GM21381 (cell line): ENCODE measurements around the gene MTURN.
A peak's percentile ranks its signal among the peaks of the same experiment; 100 is the strongest.
"Not testable (repeated sequence)": the region's sequence is repeated elsewhere in the genome, so short reads cannot be mapped to it uniquely, and the experiment has no call there.

Source experiments
- ATAC-seq: cut with Tn5 transposase; IDR thresholded peaks from one replicate; pipeline ENCODE4 v1.9.1; 2021; ENCODE audit warnings: mild to moderate bottlenecking, moderate library complexity; ENCODE audit not compliant: unreplicated experiment

The MTURN gene

DNA sequence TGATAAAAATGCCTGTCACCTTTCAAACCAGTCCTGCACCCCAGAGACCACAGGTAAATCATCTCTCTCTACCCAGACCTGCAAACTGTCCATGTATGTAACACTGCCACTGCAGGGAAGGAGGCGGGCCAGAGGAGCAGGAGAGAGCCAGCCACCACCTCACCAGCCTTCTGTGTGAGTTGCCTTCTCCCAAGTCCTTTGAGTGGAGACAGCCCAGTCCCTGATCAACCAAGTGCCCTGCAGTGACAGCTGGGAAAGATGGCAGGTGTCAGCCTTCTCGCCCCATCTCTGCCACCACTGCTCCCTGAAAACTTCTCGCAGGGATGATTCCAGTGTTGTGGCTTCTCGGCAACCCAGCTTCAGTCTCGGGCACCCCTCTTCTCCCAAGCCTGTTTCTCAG, 42.4 kb downstream of the MTURN start:
- no peak for ATAC-seq

DNA sequence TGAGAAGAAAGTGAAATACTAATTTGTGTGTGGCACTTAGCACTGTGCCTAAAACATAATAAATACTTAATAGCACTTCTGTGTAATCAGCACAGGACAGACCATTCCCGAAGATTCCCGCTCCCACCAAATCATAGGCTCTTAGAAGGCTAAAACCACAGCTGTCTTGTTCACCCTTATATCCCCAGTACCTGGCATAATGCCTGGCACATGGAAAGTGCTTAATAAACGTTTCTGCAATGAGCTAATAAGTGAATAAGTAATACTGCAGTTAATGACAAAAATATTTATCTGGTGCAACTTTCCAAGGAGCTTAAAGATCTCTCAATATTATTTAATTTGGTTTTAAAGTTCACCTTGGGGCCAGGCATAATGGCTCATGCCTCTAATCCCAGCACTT, 43.2 kb downstream of the MTURN start:
- no peak for ATAC-seq

DNA sequence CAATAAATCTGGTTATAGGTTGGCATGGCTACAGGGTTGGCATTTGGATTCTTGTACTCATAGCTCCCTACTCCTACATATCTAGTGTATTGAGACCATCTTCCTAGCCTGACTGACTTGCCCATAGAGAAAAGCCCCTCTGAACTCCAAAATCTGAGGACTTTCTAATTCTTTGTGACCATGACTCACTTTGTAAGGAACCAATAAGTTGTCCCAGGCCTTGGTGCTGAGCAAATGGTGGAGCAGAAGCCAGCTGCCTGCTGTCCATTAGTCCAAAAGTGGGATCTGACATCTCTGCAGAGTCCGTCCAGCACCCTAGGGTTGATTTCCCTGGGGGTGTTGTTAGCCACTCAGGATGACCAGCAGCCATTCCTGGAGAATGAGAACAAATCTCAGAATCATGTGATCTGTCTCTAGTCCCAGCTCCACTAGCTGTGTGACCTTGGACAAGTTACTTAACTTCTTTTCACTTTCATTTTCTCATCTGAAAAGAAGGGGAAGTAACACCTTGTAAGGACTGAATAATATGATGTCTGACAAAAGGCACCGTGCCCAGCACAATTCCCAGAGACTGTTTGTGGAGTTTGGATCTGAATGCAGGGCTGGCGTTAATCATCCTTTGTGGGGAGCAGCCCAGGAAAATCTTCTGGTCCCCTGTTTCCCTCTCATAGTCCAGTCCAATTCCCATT, 44.1 kb downstream of the MTURN start:
- peak; percentile 83 for ATAC-seq

DNA sequence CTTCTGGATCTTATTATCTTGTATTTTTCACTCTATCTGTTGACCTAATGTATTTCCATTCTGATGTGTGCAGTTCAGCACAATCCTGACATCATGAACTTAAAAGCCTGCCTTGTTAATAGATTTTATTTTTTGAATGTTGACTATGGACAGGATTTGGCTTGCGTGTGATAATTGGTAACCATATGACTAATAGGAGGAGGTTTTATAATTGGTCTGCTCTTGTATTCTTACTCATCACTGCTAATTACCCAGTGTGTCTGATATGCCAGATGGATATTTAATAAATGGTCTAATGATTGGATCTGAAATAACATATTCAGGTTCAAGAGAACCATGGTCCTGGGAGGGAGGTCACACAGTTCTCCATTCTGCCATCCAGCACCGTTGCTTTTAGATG, 45.9 kb downstream of the MTURN start:
- no peak for ATAC-seq

DNA sequence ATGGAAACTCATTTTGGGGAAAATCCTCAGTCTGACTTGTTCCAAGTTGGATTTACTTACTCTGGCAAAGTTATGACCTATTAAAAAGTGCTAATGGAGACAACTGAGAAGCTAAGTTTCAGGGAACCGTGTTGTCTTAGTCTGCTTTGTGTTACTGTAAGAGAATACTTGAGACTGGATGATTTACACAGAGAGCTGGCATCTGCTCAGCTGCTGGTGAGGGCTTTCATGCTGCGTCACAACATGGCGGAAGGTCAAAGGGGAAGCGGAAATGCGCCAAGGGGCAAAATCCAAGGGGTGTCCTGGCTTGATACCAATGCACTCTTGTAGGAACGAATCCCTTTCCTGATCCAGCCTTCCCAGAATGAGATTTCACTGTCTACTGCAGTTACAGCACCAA, 46.4 kb downstream of the MTURN start:
- no peak for ATAC-seq

DNA sequence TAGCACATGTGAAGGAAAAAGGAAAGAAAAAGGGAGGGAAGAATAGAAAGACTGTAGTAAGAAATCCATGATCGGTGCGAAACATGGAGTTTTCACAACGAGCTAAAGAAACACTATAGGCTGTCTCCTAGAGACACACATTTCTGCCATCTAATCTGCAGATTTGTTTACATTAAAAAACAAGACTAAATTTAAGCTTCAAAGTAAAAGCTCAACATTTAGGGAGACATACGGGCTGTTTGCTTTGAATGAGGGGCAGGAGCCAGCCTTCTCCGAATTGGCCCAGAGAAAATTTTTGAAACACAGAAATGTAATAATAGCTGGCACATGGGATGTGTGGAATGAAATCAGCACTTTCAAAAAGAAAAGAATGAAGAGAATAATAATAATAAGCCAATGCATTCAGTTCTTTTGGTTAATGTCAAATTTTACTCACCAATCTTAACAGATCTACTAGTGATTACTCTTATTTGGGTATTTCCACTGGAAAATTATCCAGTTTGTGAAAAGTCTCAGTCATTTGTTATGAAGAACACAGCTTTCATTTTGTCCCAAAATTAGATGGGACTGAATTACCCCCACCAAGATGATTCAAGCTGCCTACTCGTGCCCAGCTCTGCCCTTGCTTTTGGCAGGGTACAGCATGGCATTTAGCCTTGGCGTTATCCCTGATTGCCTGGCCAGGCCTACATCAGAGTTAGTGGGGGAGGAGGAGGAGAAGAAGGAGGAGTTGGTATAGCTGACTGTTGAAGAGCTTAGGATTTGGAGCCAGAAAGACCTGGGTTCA, 47.1 kb downstream of the MTURN start:
- ATAC-seq, result no peak

DNA sequence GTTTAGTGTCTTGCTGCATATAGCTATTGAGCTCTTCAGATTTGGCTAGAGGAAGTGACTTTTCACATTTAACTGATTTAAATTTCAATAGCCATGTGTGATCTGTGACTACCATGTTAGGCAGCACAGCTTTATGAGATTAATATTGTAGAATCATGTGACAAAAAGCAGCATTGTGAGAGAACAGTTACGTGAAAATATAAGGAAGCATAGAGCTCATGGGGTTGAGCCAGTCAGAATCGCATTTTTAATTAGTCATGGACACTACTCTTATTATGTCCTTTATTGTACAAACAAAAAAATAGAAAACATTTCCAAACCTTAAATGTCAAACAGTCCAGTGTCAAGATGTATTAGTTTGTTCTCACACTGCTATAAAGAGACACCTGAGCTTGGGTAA, 48.0 kb downstream of the MTURN start:
- ATAC-seq, result no peak

DNA sequence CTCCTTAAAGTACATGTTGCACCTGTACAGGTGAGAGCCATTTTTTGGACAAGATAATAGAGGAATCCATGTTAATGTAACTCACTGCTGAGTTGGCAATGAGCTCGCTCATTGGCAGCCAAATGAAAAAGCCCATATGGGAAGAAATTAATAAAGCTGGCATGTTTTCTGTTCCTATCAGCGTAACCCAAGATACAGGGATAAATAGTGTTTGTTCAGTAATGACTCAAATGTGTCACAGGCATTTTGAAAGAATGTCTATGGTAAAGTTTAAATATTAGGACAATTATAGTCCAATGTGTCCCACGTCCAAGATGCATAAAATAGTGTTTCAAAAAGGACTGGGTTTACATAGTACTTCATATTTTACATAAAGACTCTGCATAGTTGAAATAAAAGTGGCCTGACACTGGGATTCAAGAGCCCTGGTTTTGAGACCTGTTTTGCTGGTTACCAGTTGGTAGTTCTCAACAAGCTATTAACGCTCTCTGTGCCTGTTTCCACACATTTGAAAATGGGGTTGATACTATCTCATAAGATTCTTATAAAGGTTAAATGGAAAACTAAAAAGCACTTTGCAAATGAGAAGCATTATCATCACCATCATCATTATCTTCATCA, 49.1 kb downstream of the MTURN start:
- ATAC-seq, result no peak

DNA sequence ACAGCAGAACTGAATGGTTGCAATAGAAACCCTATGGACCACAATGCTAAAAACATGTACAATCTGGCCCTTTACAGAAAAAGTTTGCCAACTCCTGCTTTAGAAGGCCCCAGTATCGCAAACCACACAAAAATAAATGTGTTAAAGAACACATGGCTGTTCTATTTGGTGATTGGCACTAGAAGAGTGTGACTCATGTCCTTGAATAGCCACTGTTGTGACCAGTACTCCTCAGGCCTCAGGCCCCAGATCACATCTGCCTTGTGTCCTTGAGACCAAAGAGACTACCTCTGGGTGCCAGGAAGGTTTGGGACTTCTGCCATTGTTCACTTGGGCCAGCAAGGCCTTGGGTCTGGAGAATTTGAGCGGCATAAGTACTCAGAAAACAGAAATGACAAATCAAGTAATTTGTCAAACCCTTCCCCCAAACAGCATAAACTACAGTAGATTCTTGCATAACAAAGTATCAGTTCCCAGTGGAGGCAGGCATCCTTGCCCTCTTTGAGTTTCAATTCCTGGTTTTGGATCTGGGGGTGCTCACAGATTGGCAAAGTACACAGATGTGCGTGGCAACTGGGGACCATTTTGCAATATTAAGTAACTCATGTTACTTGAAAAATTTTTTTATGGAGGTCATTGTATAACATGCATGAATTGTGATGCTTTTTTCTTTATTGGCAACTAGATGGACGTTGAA, 50.2 kb downstream of the MTURN start:
- no peak for ATAC-seq

DNA sequence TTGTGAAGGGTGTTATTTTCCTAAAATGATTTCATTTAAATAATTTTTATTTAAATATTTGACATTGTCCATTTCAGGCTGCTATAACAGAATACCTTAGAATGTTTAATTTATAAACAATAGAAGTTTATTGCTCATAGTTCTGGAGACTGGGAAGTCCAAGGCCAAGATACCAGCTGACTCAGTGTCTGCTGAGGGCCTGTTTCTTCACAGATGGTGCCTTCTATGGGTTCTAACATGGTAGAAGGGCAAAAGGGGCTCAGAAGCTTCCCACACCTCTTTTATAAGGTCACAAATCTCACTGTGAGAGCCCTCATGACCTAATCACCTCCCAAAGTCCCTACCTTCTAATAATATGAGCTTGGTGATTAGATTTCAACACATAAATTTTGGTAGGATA, 50.7 kb downstream of the MTURN start:
- ATAC-seq, result no peak

DNA sequence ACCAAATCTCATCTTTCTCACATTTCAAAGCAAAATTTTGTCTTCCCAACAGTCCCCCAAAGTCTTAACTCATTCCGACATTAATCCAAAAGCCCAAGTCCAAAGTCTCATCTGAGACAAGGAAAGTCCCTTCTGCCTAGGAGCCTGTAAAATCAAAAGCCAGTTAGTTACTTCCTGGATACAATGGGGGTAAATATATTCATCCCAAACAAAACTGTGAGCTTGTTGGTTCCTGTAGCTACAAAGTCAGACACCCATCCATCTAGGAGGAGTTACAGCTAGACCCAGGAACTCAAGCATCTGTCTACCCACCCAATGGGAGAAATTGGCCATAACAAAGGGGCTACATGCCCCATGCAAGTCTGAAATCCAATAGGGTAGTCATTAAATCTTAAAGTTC, 51.9 kb downstream of the MTURN start:
- ATAC-seq, result no peak

DNA sequence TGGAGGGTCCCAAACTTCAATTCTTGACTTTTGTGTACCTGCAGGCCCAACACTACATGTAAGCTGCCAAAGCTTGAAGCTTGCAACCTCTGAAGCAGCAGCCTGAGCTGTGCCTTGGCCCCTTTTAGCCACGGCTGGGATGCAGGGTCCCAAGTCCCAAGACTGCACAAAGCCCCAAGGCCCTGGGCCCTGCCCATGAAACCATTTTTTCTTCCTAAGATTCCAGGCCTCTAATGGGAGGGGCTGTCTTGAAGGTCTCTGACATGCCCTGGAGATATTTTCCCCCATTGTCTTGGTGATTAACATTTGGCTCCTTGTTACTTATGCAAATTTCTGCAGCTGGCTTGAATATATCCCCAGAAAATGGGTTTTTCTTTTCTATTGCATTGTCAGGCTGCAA, 52.7 kb downstream of the MTURN start:
- no peak for ATAC-seq

DNA sequence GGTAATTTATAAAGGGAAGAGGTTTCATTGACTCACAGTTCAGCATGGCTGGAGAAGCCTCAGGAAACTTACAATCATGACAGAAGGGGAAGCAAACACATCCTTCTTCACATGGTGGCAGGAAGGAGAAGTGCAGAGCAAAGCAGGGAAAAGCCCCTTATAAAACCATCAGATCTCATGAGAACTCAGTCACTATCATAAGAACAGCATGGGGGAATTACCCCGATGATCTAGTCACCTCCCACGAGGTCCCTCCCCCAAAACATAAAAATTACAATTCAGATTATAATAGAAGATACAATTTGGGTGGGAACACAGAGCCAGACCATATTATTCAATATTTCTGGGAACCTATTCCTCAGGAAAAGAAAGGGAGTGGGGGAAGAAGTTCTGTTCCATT, 53.6 kb downstream of the MTURN start:
- ATAC-seq, result not testable (repeated sequence)

DNA sequence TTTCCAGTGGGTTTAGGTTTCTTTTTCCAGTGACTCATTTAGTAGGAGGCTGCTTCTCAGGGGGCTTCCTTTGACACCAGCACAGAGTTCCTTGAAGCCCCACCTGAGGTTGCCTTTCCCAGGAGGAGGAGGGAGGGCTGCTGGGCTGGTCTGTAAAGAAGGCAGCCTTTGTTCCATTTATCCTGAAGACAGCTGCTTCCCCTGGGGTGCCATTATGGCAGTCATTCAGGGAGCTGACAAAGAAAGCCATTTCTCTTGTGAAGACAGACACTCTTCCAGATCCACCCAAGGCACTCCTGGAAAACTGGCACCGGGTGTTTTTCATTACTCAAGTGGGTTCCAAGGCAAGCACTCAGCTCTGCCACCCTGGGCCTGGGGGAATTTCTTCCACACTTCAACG, 54.0 kb downstream of the MTURN start:
- ATAC-seq, result no peak

DNA sequence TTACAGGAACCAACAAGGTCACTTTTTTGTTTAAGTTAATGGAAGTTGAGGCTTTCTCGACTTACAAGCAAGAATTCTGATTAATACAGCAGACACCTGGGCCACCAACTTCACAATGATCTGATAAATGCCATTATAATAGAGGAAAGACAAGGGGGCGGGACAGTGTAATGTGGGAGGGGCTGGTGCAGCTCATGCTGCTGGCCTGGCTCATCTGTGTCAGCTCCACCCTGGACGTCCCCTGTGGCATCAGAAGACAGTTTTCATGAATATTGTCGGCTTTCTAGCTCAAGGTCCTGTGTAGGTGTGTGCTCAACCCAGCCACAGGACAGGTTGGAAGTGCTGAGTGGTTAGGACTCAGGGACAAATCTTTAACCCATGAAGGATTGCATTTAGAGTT, 57.0 kb downstream of the MTURN start:
- no peak for ATAC-seq

DNA sequence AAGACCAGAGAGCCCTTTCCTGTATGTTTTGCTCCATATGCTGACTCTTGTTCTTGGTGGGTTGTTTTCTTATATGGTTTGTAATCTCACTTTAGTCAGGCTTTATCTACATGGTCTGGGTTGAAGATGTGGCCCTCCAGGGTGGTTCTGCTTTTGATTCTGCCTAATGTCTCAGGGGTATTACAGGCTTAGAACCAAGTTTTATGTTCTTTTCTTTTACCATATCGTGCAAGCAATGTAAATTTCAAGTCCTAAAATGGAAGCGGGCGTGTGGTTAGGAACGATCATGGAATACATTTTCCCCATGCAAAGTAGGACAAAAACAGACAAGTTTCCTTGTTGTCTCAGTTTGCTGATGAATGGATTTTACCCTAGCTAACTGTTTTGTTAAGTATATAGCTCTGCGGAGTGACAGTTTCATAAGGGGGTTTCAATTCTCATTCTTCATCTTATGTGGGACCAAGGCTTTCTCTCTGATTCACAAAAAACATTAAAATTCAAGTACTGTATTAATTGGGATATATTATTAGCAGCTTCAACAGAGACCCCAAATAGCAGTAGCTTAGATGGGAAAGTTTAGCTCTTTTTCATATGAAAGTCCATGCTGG, 58.7 kb downstream of the MTURN start:
- no peak for ATAC-seq

DNA sequence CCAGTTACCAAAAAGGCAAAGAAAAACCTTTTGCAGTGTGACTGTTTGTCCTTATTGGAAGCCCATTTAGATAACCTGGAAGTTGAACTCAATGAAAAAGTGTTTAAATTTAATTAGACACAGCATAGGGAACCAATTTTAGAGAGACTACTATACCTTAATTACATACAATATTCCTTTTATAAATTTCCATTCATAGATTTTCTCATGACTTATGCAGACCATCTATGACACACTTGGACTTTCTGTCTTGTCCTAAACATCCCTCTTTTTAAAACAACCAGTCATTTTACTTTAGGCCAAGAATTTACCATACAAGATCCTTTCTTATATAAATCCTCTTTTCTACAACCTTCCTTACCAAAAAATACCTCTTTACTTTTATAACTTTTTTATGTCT, 61.6 kb downstream of the MTURN start:
- no peak for ATAC-seq

DNA sequence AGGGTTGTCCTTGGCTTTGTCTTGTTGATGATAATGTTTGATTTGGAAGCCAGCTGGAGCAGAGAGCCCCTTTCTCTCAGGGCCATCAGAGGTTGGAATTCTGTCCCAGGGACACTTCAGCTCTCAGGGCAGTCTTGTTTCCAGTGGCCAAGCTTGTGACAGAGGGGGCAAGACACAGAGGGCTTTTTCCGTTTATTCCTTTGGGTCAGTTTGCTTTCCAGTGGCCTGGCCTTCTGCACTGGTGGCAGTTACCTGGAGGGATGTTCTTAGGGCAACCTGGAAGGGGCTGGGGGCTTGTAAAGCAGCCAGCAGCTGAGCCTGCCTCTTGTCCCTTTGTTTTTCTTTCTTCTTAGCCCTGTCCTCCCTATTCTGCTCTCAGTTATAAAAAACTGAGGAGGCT, 62.7 kb downstream of the MTURN start:
- no peak for ATAC-seq

DNA sequence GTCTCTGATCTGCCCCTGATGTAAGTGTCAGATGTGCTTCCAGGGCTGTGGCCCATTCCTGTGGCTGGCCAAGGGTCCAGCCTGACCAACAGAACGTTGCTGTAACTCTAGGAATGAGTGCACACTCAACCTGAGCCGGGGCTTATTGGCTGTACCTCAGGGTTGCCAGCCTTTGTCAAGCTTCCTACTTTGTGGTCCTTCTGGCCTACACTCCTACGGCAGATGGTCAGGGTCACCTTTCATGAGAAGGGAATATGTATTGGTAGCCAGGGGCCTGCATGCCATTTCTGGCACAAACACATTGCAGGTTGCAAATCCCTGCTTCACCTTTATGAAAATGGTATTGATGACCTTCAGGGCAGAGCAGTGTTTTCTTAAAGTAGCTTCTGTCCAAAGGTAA, 64.5 kb downstream of the MTURN start:
- no peak for ATAC-seq

DNA sequence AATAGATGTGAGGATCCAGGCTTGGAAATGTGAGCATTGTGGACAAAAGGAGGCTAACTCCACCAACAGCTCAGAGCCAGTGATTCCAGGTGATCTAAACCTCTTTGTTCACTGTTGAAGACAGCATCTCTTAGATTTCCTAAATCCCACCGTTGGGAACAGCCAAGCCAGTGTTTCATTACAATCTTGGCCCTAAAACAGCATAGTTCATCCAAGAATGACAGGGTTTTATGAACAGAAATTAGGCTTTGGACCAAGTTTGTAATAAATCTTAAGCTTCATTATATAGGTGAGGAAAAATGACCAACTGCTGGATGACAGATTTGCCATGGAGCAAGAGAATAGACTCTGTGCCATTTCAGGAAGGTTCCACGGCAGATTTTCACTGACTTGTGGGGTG, 65.8 kb downstream of the MTURN start:
- ATAC-seq, result no peak

DNA sequence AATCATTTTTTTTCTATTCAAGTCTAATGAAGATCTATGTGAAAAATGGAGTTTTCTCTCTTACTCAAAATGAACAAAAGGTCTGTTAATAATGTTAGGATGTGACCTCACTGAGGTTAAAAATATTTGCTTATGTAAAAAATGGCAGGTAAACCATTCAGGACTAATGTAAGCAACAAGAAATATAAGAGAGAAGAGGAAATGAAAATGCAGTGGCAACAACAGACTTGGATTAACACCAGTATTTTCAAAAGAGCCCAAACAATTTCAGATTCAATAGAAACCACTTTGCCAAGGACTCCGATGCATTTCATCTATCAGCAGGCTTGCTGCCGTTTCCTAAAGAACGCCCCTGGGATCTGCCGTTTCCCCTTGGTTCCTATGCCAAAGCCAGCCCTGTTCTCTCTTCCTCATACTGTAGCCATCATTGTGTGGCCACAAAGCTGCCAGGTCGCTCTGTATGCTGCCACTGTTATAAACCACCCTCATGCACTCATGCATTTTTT, 66.4 kb downstream of the MTURN start:
- ATAC-seq, result peak; percentile 80
